ENCODE measurements around the gene CMIP.

CMIP gene

DNA sequence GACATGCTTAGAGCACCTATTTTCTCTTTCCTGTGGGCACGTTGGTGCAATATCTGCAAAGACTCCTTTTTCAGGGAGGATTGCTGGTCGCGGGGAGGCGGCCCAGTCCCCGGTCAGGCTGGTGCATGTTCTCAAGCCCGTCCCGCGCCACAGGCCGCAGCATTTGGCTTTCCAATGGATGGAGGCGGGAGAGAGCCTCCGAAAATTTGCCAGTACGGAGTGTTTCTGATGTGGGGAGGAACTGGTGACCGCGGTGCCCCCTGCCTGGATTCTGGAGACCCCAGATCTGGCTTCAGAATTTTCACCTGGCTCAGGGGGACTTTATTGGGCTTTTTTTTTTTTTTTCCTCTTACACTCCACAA lies 2.3 kb downstream of the CMIP start:
- DNase-seq (ENCODE audit: low read depth in 2 of 2) = no peak

GRCh38 chr16:81447383-81448101 lies 2.9 kb downstream of the CMIP start:
- no peak for DNase-seq (ENCODE audit: low read depth in 2 of 2)

DNA sequence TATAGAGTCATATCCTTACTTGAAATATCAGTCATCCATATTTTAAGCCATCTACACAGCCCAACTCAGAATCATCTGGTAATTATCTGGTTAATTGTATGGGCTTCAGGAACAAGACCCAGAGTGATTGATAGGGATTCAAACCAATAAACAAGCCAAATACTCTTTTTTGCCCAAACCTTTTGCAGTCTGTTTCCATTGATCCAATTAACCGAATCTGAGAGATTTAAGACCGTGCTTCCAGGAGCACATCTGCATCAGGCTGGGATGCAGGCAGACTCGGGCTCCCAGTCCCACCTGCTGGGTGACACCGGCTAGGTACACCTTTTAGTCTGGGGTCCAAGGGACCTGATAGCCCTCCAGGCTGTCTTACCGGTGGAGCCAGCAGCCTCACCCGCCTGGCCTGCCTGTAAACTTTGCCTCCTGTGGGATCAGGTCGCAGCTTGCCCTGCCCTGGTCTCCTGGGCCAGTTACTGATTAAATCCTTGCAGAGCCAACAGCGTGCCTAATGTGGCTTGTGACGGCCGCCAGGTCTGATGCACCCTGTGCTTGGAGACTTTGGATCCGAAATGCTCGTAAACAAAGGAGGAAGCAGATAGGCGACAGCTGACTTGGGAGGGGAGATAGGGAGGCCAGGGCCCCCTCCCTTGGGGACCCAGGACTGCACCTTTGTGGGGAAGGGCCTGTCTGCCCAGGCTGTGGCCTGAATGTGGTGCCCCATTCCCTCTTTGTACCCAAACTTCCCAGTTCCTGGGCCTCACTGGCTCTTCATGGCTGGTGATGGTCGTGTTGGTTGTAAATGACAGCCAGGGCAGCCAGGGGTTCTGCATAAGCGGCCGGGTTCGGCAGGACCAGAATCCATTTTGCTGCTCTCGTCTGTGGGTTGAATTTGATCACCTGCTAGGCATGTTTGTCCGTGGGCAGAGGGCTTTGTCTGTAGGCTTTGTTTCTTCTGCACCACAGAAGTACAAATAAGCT lies 3.8 kb downstream of the CMIP start:
- DNase-seq (ENCODE audit: low read depth in 2 of 2) = no peak

- no peak for DNase-seq (ENCODE audit: low read depth in 2 of 2)
These were observed 4.6 kb downstream of the CMIP start for GRCh38 chr16:81449241-81449640.

DNA sequence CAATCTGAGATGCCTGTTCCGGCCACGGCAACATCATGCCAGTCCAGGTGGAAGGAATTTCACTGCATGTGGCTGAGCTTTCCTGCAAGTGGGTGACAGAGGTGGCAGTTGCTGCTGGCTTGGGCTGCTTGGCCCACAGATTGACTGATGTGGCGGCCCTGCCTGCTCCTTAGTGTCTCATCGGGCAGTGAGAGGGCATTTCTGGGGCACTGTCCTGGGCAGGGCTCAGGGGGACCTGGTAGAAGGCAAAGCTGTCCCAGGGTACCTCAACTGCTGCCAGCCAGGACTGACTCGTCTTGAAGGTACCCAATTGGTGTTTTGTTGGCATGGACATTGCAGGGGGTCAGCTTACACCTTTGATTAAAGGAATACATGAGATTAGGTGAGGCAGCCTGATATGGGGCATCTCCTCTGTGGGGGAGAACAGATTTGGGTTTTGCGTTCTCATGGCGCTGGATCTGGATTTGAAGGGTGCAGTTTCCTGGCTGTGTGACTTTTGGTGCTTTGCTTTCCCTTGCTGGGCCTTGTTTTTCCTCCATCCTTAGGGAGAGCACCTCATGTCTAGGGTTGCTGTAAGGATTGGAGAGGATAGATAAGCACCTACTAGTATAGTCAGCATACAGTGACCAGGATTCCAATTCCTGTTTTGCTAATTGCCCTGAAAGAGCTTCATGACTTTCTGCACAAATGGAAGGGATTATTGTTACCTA lies 5.4 kb downstream of the CMIP start:
- DNase-seq (ENCODE audit: low read depth in 2 of 2) = no peak

DNA sequence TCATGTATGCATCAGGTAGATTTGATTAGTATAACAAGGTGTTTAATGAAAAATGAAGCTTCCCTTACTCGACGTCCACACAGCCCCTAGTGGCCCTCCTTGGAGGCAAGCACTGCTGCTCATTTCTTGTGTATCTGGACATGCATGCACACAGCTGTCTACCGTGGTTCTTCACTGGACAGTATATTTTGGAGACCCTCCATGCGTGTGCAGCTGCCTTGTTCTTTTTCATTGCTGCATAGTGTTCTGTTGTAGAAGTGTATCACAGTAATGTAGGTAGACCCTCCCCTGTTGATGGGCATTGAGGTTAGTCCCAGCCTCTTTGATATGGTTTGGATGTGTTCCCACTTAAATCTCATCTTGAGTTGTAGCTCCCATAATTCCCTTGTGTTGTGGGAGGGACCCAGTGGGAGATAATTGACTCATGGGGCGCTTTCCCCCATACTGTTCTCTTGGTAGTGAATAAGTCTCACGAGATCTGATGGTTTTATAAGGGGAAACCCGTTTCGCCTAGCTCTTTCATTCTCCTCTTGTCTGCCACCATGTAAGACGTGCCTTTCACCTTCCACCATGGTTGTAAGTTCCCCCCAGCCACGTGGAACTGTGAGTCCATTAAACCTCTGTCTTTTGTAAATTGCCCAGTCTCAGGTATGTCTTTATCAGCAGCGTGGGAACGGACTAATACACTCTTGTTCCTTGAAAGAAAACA lies 6.3 kb downstream of the CMIP start:
- DNase-seq (ENCODE audit: low read depth in 2 of 2) = no peak

- DNase-seq (ENCODE audit: low read depth in 2 of 2) = no peak
These were observed 7.4 kb downstream of the CMIP start for GRCh38 chr16:81451753-81452680.

DNA sequence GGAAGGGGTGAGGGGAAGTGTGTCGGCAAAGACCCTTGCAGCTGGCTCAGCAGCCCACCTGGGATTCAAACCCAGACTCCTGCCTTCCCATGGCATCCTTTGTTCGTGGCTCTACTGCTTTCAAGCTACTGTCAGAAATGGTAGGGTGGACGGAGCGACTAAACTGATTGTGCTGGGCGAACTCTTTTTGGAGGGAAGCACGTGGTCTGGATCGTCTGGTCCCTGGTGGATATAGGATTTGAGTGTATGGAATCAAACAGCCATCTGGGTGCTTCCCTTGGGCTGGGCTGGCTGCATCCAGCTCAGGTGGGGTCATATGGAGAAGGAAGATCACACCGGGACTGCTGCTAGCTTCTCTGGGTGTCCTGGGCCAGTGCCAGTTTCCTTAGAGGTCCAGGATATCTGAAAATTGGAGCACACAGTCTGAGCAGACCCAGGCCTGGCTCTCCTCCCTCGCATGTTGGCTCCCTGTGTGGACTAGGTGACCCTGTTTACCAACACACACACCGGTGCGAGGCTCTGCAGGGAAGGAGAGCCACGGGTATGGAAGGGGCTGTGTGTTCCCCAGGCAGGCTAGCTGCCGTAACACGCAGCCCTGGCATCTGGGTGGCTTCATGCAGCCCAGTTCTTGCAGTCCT lies 8.6 kb downstream of the CMIP start:
- no peak for DNase-seq (ENCODE audit: low read depth in 2 of 2)

GRCh38 chr16:81454044-81454443 lies 9.4 kb downstream of the CMIP start:
- DNase-seq (ENCODE audit: low read depth in 2 of 2) = no peak

DNA sequence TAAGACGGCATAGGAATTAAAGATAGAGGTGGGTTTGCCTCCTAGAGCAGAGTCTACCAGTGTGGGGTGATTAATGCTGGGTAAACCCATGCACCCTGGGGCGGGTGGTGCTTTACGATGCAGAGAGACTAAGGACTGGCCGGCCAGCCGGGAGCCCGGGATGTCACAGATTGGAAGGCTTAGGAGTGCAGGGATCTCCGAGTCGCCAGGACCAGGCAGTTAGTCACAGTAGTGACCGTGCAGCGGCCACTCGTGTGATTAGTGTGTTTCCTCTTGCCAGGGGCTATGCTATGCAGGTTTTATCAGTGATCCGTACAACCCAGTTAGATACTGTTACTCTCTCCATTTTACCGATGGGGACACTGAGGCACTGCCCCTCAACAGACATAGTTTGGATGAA lies 10.4 kb downstream of the CMIP start:
- no peak for DNase-seq (ENCODE audit: low read depth in 2 of 2)

GRCh38 chr16:81455720-81456494 lies 11.3 kb downstream of the CMIP start:
- no peak for DNase-seq (ENCODE audit: low read depth in 2 of 2)

GRCh38 chr16:81456523-81457325 lies 12.1 kb downstream of the CMIP start:
- DNase-seq (ENCODE audit: low read depth in 2 of 2) = no peak

DNA sequence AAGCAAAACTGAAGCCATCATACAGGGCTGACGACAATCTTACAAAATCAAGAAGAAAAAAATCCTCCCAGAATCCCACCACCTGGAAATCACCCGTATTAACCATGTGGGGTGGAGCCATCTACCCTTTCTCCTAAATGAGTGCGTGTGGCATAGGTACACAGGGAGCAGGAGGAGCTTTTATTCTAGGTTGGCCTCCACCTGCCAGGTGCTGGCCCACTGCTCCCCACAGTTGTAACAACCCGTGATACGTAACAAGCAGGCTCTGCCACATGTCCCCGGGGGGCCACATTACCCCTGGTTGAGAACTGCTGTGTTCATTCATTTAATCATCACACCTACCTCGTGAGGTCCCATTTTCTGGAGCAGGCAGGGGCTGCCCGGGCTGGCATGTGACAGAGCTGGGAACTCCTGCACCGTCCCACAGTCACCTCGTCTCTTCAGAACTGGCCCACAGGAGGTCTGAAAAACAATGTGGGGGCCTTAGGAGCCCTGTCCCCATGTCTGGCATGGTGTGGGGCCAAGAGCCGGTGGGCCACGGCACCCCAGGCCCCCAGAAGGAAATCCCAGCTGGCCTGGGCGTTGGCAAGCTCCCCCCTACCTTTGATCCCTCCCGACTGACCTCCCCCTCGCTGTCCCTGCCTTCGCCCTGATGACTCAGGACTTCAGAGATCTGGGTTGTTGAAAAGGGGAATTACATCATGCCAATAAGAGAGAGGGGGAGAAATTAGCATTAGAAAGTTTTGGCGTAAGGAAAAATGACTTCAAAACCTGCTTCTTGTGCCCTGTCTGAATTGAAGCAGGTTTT lies 12.9 kb downstream of the CMIP start:
- no peak for DNase-seq (ENCODE audit: low read depth in 2 of 2)

DNA sequence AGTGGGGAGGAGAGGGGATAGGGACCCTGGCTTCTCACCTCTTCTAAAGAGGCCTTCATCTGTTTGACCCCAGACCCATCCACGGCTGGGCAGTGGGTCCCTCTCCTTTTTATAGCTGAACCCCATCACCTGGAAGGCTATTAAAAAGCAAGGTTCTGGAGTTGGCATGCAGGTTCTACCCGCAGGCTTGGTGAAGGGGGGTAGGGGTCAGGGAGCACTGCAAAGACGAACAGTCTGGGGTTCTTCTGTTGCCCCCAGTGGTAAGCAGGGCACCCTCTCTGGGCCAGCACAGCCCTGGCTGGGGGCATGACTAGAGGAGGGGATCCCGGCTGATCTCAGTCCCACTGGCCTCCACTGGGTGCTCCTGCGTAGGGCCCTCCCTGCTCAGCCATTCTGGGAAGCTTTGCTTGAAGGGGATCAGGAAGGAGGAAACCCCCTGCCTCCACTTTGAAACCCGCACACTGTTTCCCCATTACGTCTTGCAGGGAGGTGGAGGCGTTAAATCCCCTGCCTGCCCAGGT lies 13.6 kb downstream of the CMIP start:
- DNase-seq (ENCODE audit: low read depth in 2 of 2) = no peak

GRCh38 chr16:81458827-81459598 lies 14.4 kb downstream of the CMIP start:
- DNase-seq (ENCODE audit: low read depth in 2 of 2) = no peak

- no peak for DNase-seq (ENCODE audit: low read depth in 2 of 2)
These were observed 15.5 kb downstream of the CMIP start for GRCh38 chr16:81460075-81460474.

GRCh38 chr16:81461243-81461642 lies 16.6 kb downstream of the CMIP start:
- DNase-seq (ENCODE audit: low read depth in 2 of 2) = no peak
